ENCODE results near the gene GK. TPM values are rescaled to one million over a fixed set of nuclear protein-coding genes. Genes with fewer than 3 reads are reported as not detected.

Gene GK
- total and polyA plus RNA-seq, 11 donors, result 3.3 to 17.1 (median 7.4) TPM

DNA sequence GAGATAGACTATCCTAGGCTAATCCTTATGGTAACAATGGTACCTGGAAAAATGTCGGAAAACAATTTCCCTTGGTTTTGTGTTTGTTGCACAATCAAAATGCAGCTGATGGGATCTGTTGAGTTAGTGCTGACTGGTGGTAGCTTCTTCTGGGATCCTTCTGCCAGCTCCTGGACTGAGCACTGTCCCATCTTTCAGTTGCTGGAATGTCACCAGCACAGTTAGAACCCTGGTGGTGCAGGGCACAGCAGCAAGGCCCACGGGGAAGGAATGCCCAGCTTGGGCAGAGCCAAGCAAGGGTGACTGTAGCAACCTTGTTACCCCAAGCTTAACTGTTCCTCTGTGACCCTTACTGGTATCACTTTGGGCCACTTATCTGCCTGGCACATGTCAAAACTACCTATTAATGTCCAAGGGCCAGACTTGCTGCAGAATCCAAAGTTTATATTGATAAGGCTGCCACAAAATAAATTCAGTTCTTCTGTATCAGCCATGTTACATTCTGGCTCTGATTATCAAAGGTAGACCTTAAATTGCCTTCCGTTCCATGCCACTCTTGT is 53.1 kb downstream of the GK start:
- DNase-seq, result no peak
- Histone ChIP-seq H3K27ac (no peak overlapping the region), H3K4me1 (no peaks in the 10 kb centered on the region), H3K36me3 (peaks cover 0 to 33% (median 4%) of the 10 kb centered on the region in 9 donors), H3K27me3 (no peaks in the 10 kb centered on the region), H3K9me3 (no peaks in the 10 kb centered on the region), H3K4me3 (no peak overlapping the region)
- intact Hi-C loops (cut with DNase I), result no loop called here
- 68 to 80% (median 77%) methylated on average over 2 to 3 of the region's 3 CpGs for WGBS, 4 donors
- ATAC-seq, result no peak
- TF ChIP-seq, protein P1, sequence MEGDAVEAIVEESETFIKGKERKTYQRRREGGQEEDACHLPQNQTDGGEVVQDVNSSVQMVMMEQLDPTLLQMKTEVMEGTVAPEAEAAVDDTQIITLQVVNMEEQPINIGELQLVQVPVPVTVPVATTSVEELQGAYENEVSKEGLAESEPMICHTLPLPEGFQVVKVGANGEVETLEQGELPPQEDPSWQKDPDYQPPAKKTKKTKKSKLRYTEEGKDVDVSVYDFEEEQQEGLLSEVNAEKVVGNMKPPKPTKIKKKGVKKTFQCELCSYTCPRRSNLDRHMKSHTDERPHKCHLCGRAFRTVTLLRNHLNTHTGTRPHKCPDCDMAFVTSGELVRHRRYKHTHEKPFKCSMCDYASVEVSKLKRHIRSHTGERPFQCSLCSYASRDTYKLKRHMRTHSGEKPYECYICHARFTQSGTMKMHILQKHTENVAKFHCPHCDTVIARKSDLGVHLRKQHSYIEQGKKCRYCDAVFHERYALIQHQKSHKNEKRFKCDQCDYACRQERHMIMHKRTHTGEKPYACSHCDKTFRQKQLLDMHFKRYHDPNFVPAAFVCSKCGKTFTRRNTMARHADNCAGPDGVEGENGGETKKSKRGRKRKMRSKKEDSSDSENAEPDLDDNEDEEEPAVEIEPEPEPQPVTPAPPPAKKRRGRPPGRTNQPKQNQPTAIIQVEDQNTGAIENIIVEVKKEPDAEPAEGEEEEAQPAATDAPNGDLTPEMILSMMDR (IDR thresholded peaks at IDR 0.05), result no peak
- no peak for TF ChIP-seq POLR2A (IDR thresholded peaks at IDR 0.05)

DNA sequence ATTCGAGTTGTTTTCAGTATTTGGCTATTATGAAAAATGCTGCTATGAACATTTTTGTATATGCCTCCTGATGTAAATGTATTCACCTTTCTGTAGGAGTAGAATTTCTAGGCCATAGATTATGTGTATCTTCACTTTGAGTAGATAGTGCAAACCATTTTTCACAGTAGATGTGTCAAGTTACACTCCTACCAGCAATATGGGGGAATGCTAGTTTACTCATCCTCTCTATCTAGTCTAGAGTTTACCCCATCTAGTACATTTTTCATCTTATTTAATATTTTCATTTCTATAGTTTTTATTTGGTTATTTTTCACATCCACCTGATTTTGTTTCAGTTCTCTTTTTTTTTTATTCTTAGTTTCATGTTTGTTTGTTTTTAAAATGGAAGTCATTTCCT is 59.0 kb downstream of the GK start:
- 80 to 98% (median 89%) methylated on average over 1 of the region's 1 CpG for WGBS, 4 donors
- Histone ChIP-seq H3K27ac (no peak overlapping the region), H3K9me3 (no peaks in the 10 kb centered on the region), H3K4me1 (no peaks in the 10 kb centered on the region), H3K27me3 (no peaks in the 10 kb centered on the region), H3K36me3 (peaks cover 0 to 53% (median 4%) of the 10 kb centered on the region in 9 donors), H3K4me3 (no peak overlapping the region)
- TF ChIP-seq, protein P1 (IDR thresholded peaks at IDR 0.05), result no peak
- no peak for TF ChIP-seq POLR2A (IDR thresholded peaks at IDR 0.05)
- ATAC-seq (no peak), DNase-seq (no peak)
- intact Hi-C loops (cut with DNase I), result loop anchor here in 9 of 10 donors (5.0 to 10.0 kb wide), 5 partner anchors 77 to 147 kb away; partner anchors contain the start of gene TASL (in 3 of the 9)

DNA sequence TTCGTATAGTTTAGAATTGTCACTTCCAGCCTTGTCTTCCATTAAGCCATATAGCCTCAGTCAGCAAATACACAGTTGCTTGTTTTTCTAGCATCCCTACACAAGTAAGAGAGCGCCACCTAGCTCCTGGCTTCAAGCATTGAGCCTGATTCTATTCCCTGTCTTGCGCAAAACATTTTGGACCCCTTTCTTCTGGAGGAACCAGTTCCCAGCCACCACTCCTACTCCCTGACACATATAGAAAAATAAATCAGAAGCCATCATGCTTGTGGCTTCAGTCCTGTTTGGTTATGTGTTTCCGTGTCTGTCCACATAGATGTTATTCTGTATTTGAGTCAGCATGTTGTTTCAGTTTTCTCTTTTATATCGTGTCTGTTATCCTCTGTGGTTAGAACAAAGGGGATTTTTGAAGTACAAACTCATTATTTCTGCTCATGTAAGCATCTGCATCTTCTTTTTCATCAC is 59.9 kb downstream of the GK start:
- Histone ChIP-seq H3K36me3 (peaks cover 0 to 50% (median 4%) of the 10 kb centered on the region in 9 donors), H3K9me3 (no peaks in the 10 kb centered on the region), H3K4me3 (no peak overlapping the region), H3K27me3 (peaks cover 0 to 5% (median 0%) of the 10 kb centered on the region in 9 donors), H3K4me1 (no peaks in the 10 kb centered on the region), H3K27ac (no peak overlapping the region)
- no peak for TF ChIP-seq POLR2A (IDR thresholded peaks at IDR 0.05)
- TF ChIP-seq, protein P1 (IDR thresholded peaks at IDR 0.05), result peak; percentile 12 to 63 (median 50)
- WGBS, 4 donors, result 48 to 81% (median 62%) methylated on average over 5 of the region's 5 CpGs
- intact Hi-C loops (cut with DNase I), result loop anchor here in 9 of 10 donors (1.0 to 10.0 kb wide), 6 partner anchors 78 to 148 kb away; partner anchors contain the start of gene TASL (in 3 of the 9)
- DNase-seq (peak in 4 of 5 donors; percentile 12 to 40 (median 28)), ATAC-seq (peak in 2 of 4 donors; percentile 55)

DNA sequence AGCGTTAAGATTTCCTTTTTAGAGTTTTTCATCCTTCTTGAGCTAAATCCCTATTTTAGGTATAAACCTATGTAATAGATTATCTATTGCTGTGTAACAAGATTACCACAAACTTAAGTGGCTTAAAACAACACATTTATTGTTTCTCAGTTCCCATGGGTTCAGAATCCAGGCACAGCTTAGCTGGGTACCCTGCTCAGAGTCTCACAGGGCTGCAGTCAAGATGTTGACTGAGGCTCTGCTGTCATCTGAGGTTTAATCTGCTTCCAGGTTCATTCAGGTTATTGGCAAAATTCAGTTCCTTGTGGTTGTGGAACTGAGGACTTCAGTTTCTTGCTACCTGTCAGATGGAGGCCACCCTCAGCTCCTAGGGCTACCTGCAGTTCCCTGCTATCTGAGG is 60.9 kb downstream of the GK start:
- H3K9me3 ChIP-seq, result no peaks in the 10 kb centered on the region
- no peak overlapping the region for H3K27ac ChIP-seq
- intact Hi-C loops (cut with DNase I), result loop anchor here in 9 of 10 donors (5.0 to 10.0 kb wide), 5 partner anchors 79 to 149 kb away; partner anchors contain the start of gene TASL (in 3 of the 9)
- no peaks in the 10 kb centered on the region for H3K4me1 ChIP-seq
- peaks cover 0 to 5% (median 0%) of the 10 kb centered on the region in 9 donors for H3K27me3 ChIP-seq
- DNase-seq (no peak), ATAC-seq (no peak)
- TF ChIP-seq, protein P1 (IDR thresholded peaks at IDR 0.05), result no peak
- TF ChIP-seq POLR2A (IDR thresholded peaks at IDR 0.05), result no peak
- H3K36me3 ChIP-seq, result peaks cover 0 to 45% (median 0%) of the 10 kb centered on the region in 9 donors
- no peak overlapping the region for H3K4me3 ChIP-seq
- whole genome bisulfite sequencing, 4 donors, result 82 to 95% (median 90%) methylated on average over 1 of the region's 1 CpG
